Chondrocyte (in vitro differentiated cells): ENCODE results near the gene LRRC66. TPM values are rescaled to one million over a fixed set of nuclear protein-coding genes. Genes with fewer than 3 reads are reported as not detected.
A peak's percentile ranks its signal among the peaks of the same experiment; 100 is the strongest.

Experiments used
- DNase-seq: peaks from one replicate; pipeline ENCODE4 v3.0.0; 2021; ENCODE audit warnings: mixed read lengths, low spot score
- H3K27ac Mint-ChIP-seq: one replicate; pipeline ENCODE4 v1.8.0; 2021; ENCODE audit warnings: mild to moderate bottlenecking, moderate library complexity, mixed read lengths; ENCODE audit not compliant: unreplicated experiment
- H3K27me3 Mint-ChIP-seq: 2 replicates; pipeline ENCODE4 v1.8.0; 2021; ENCODE audit warnings: low read depth, mixed read lengths
- H3K36me3 Mint-ChIP-seq: 2 replicates; pipeline ENCODE4 v1.8.0; 2021; ENCODE audit warnings: low read depth, mixed read lengths
- H3K4me1 Mint-ChIP-seq: 2 replicates; pipeline ENCODE4 v1.8.0; 2021; ENCODE audit warnings: low read depth, mild to moderate bottlenecking, mixed read lengths
- H3K4me3 Mint-ChIP-seq: one replicate; pipeline ENCODE4 v1.8.0; 2021; ENCODE audit warnings: mild to moderate bottlenecking, moderate library complexity, mixed read lengths; ENCODE audit not compliant: unreplicated experiment
- H3K9me3 Mint-ChIP-seq: 2 replicates; pipeline ENCODE4 v1.8.0; 2021; ENCODE audit warnings: low read depth, mixed read lengths
- total RNA-seq: library from RNA; stranded (reverse); gene quantifications from 3 replicates; pipeline ENCODE4 v1.2.1, GENCODE V29; 2021
- TF ChIP-seq, protein P1 (sequence below): fragments of 200-600 bp; sonication (generic); IDR thresholded peaks from 2 replicates; pipeline ENCODE4 v1.5.0; 2021; ENCODE audit warnings: antibody characterized with exemption, mild to moderate bottlenecking, moderate library complexity

LRRC66 gene
- total RNA-seq, 1 donor from 2014 or later, result 0.57 TPM

DNA sequence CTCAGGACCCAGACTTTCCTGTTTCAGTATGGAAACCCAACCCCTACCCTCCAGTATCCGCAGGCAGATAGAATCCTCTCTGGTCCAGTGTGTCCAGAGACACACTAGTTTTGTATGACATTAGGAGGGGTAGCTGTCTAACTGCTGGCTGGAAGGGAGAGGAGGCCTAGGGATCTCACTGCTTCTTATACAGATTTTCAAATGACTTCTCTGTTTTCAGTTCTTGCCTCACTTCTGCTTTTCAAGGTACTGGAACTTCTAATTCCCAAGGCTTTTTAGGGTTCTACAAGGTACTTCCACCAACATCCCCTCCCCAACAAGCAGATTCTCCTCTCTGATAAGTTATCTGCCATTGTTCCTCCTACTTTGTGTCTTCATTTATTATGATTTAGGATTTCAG lies 11.8 kb upstream of the LRRC66 start:
- no peaks in the 10 kb centered on the region for H3K9me3 Mint-ChIP-seq
- H3K36me3 Mint-ChIP-seq, result peaks cover 28% of the 10 kb centered on the region
- TF ChIP-seq, protein P1, sequence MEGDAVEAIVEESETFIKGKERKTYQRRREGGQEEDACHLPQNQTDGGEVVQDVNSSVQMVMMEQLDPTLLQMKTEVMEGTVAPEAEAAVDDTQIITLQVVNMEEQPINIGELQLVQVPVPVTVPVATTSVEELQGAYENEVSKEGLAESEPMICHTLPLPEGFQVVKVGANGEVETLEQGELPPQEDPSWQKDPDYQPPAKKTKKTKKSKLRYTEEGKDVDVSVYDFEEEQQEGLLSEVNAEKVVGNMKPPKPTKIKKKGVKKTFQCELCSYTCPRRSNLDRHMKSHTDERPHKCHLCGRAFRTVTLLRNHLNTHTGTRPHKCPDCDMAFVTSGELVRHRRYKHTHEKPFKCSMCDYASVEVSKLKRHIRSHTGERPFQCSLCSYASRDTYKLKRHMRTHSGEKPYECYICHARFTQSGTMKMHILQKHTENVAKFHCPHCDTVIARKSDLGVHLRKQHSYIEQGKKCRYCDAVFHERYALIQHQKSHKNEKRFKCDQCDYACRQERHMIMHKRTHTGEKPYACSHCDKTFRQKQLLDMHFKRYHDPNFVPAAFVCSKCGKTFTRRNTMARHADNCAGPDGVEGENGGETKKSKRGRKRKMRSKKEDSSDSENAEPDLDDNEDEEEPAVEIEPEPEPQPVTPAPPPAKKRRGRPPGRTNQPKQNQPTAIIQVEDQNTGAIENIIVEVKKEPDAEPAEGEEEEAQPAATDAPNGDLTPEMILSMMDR, result no peak
- no peaks in the 10 kb centered on the region for H3K27me3 Mint-ChIP-seq
- no peak overlapping the region for H3K4me3 Mint-ChIP-seq
- peaks cover 50% of the 10 kb centered on the region for H3K4me1 Mint-ChIP-seq
- no peak overlapping the region for H3K27ac Mint-ChIP-seq
- DNase-seq, result no peak

DNA sequence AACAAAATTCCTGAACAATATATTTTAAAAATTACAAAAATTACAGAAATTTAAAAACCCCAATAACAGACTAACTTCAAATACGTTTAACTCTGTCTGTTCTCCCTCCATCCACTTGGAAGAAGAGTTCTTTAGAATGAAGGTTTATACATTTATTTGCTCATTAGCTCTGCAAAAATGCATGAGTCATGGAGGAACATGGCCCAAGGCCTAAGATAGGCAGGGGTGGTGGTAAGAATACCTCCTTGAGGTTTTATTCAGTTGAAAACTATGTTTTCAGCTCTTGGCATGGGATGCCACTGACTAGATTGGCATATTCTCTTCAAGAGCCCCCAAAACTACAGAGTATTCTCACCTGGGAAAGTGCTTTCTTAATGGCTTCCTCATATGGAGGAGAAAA lies 8.8 kb upstream of the LRRC66 start:
- Mint-ChIP-seq H3K36me3 (peaks cover 38% of the 10 kb centered on the region), H3K4me1 (peaks cover 26% of the 10 kb centered on the region), H3K4me3 (no peak overlapping the region), H3K27ac (no peak overlapping the region), H3K27me3 (no peaks in the 10 kb centered on the region), H3K9me3 (no peaks in the 10 kb centered on the region)
- TF ChIP-seq, protein P1, result no peak
- no peak for DNase-seq

GRCh38 chr4:52017814-52018213 lies 2.3 kb downstream of the LRRC66 start:
- H3K36me3 Mint-ChIP-seq, result peaks cover 8% of the 10 kb centered on the region
- H3K27ac Mint-ChIP-seq, result no peak overlapping the region
- H3K27me3 Mint-ChIP-seq, result no peaks in the 10 kb centered on the region
- TF ChIP-seq, protein P1, result no peak
- peaks cover 7% of the 10 kb centered on the region for H3K4me1 Mint-ChIP-seq
- no peaks in the 10 kb centered on the region for H3K9me3 Mint-ChIP-seq
- DNase-seq, result no peak
- H3K4me3 Mint-ChIP-seq, result no peak overlapping the region

DNA sequence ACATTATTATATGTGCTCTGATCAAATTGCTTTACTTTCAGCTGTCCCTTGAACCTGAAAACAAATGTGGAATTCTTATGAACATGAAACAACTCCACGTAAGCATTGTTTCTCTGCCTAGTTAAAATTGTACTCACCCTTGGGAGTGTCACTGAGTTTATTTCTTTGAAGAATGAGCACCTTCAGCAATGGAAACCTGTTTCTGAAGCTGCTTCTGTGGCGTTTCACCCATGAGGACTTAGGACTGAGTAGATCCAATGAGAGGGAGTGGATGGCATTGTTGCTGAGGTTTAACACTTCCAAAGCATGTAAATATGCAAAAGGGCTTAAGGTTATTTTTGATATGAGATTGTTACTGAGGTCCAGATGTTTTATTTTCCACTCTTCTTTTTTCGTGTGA lies 3.2 kb downstream of the LRRC66 start:
- Mint-ChIP-seq H3K9me3 (no peaks in the 10 kb centered on the region), H3K4me1 (peaks cover 7% of the 10 kb centered on the region)

DNA sequence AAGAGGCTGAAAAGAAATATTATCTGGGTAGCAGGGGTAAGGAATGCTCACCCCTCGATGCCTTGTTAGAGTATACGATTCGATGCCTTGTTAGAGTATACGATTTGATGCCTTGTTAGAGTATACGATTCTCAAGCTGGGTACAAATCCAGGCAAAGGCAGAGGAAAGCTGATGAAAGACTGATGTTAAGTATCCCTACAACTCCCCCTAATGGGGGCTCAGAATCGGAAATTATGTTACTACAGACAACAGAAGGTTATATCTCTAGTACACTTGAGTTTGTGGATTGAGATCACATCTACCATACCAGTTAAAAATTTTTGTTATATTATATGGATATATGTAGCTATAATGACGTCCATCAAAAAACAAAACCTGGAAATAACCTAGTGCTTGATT lies 4.8 kb downstream of the LRRC66 start:
- Mint-ChIP-seq H3K36me3 (peaks cover 14% of the 10 kb centered on the region), H3K4me1 (peaks cover 6% of the 10 kb centered on the region), H3K4me3 (no peak overlapping the region), H3K9me3 (peaks cover 1% of the 10 kb centered on the region), H3K27me3 (no peaks in the 10 kb centered on the region), H3K27ac (no peak overlapping the region)
- no peak for DNase-seq
- TF ChIP-seq, protein P1, result peak; percentile 73

More for the DNA sequence above, 3.2 kb downstream of the LRRC66 start:
- TF ChIP-seq, protein P1, result no peak
- DNase-seq, result no peak
- no peak overlapping the region for H3K4me3 Mint-ChIP-seq
- peaks cover 10% of the 10 kb centered on the region for H3K36me3 Mint-ChIP-seq
- no peaks in the 10 kb centered on the region for H3K27me3 Mint-ChIP-seq
- H3K27ac Mint-ChIP-seq, result no peak overlapping the region
